GM08714 (cell line): ENCODE results near the gene PLB1.

Experiments
- H3K4me3 ChIP-seq: fragments of 200-500 bp; sonication (Bioruptor generic); 2 replicates; pipeline ENCODE4 v1.5.1; 2014; ENCODE audit warnings: mild to moderate bottlenecking, low read length, inconsistent platforms
- ZNF274 ChIP-seq: IDR thresholded peaks from 2 replicates; pipeline ENCODE4 v1.6.1; 2012; ENCODE audit warnings: mild to moderate bottlenecking, low read depth, low read length

Gene PLB1

GRCh38 chr2:28587526-28588291 lies 91.8 kb downstream of the PLB1 start:
- TF ChIP-seq ZNF274: no peak

GRCh38 chr2:28588292-28588670 lies 92.4 kb downstream of the PLB1 start:
- H3K4me3 ChIP-seq: no peak overlapping the region
- TF ChIP-seq ZNF274: no peak

More at GRCh38 chr2:28587526-28588291, 91.8 kb downstream of the PLB1 start:
- H3K4me3 ChIP-seq: no peak overlapping the region

GRCh38 chr2:28589746-28590463 lies 94.0 kb downstream of the PLB1 start:
- TF ChIP-seq ZNF274: no peak
- H3K4me3 ChIP-seq: no peak overlapping the region

GRCh38 chr2:28590496-28591301 lies 94.8 kb downstream of the PLB1 start:
- TF ChIP-seq ZNF274: no peak
- no peak overlapping the region for H3K4me3 ChIP-seq

- no peak overlapping the region for H3K4me3 ChIP-seq
- TF ChIP-seq ZNF274: no peak
Observed at GRCh38 chr2:28591711-28592335, 96.0 kb downstream of the PLB1 start.

GRCh38 chr2:28592481-28592880 lies 96.6 kb downstream of the PLB1 start:
- no peak for TF ChIP-seq ZNF274
- no peak overlapping the region for H3K4me3 ChIP-seq

- H3K4me3 ChIP-seq: no peak overlapping the region
- TF ChIP-seq ZNF274: no peak
Observed at GRCh38 chr2:28593160-28593755, 97.4 kb downstream of the PLB1 start.

- no peak for TF ChIP-seq ZNF274
- H3K4me3 ChIP-seq: no peak overlapping the region
Observed at GRCh38 chr2:28594000-28594331, 98.1 kb downstream of the PLB1 start.

GRCh38 chr2:28594332-28595108 lies 98.7 kb downstream of the PLB1 start:
- no peak for TF ChIP-seq ZNF274
- no peak overlapping the region for H3K4me3 ChIP-seq

- no peak overlapping the region for H3K4me3 ChIP-seq
- no peak for TF ChIP-seq ZNF274
Observed at GRCh38 chr2:28595323-28595722, 99.5 kb downstream of the PLB1 start.

GRCh38 chr2:28598484-28598883 lies 102.6 kb downstream of the PLB1 start:
- H3K4me3 ChIP-seq: no peak overlapping the region
- TF ChIP-seq ZNF274: no peak

GRCh38 chr2:28600181-28600580 lies 104.3 kb downstream of the PLB1 start:
- H3K4me3 ChIP-seq: no peak overlapping the region
- TF ChIP-seq ZNF274: no peak

- TF ChIP-seq ZNF274: no peak
- H3K4me3 ChIP-seq: no peak overlapping the region
Observed at GRCh38 chr2:28601616-28602015, 105.8 kb downstream of the PLB1 start.
